ENCODE data around the gene GLUL.
A peak's percentile ranks its signal among the peaks of the same experiment; 100 is the strongest.

The GLUL gene

GRCh38 chr1:182392050-182393028 lies 749 bp upstream of the GLUL start:
- Histone ChIP-seq H3K9ac (ENCODE audit: low read length) (peak overlapping the region; percentile 88), H3K36me3 (ENCODE audit: control insufficient read depth, insufficient read depth, low read length, severe bottlenecking) (peaks cover 21% of the 10 kb centered on the region), H3K27me3 (replicated peaks; ENCODE audit: control insufficient read depth, insufficient read depth, low read length) (no peaks in the 10 kb centered on the region), H3K9me3 (ENCODE audit: control insufficient read depth, low read length) (no peaks in the 10 kb centered on the region), H3K4me1 (ENCODE audit: control insufficient read depth, insufficient read depth, low read length) (peaks cover 41% of the 10 kb centered on the region), H3K4me3 (ENCODE audit: low read length) (peak overlapping the region; percentile 78)
- peak; percentile 73 for DNase-seq (ENCODE audit: low read depth)

- Histone ChIP-seq H3K9me3 (ENCODE audit: control insufficient read depth, low read length) (no peaks in the 10 kb centered on the region), H3K4me3 (ENCODE audit: low read length) (peak overlapping the region; percentile 87), H3K9ac (ENCODE audit: low read length) (peak overlapping the region; percentile 97), H3K36me3 (ENCODE audit: control insufficient read depth, insufficient read depth, low read length, severe bottlenecking) (peaks cover 34% of the 10 kb centered on the region), H3K4me1 (ENCODE audit: control insufficient read depth, insufficient read depth, low read length) (peaks cover 43% of the 10 kb centered on the region), H3K27me3 (replicated peaks; ENCODE audit: control insufficient read depth, insufficient read depth, low read length) (no peaks in the 10 kb centered on the region)
- DNase-seq (ENCODE audit: low read depth): no peak
These were observed 595 bp downstream of the GLUL start for GRCh38 chr1:182391028-182391361.

GRCh38 chr1:182389619-182390047 lies 2.0 kb downstream of the GLUL start:
- Histone ChIP-seq H3K27me3 (replicated peaks; ENCODE audit: control insufficient read depth, insufficient read depth, low read length) (no peaks in the 10 kb centered on the region), H3K4me3 (ENCODE audit: low read length) (peak overlapping the region; percentile 87), H3K9ac (ENCODE audit: low read length) (peak overlapping the region; percentile 97), H3K36me3 (ENCODE audit: control insufficient read depth, insufficient read depth, low read length, severe bottlenecking) (peaks cover 48% of the 10 kb centered on the region), H3K4me1 (ENCODE audit: control insufficient read depth, insufficient read depth, low read length) (peaks cover 48% of the 10 kb centered on the region), H3K9me3 (ENCODE audit: control insufficient read depth, low read length) (no peaks in the 10 kb centered on the region)
- DNase-seq (ENCODE audit: low read depth): peak; percentile 47

GRCh38 chr1:182388392-182389134 lies 3.0 kb downstream of the GLUL start:
- Histone ChIP-seq H3K27me3 (replicated peaks; ENCODE audit: control insufficient read depth, insufficient read depth, low read length) (no peaks in the 10 kb centered on the region), H3K9me3 (ENCODE audit: control insufficient read depth, low read length) (no peaks in the 10 kb centered on the region), H3K4me1 (ENCODE audit: control insufficient read depth, insufficient read depth, low read length) (peaks cover 38% of the 10 kb centered on the region), H3K36me3 (ENCODE audit: control insufficient read depth, insufficient read depth, low read length, severe bottlenecking) (peaks cover 58% of the 10 kb centered on the region), H3K4me3 (ENCODE audit: low read length) (peak overlapping the region; percentile 87), H3K9ac (ENCODE audit: low read length) (peak overlapping the region; percentile 97)
- DNase-seq (ENCODE audit: low read depth): peak; percentile 28

- no peaks in the 10 kb centered on the region for H3K27me3 ChIP-seq (replicated peaks; ENCODE audit: control insufficient read depth, insufficient read depth, low read length)
- H3K9ac ChIP-seq (ENCODE audit: low read length): peak overlapping the region; percentile 97
- no peak for DNase-seq (ENCODE audit: low read depth)
- peaks cover 34% of the 10 kb centered on the region for H3K4me1 ChIP-seq (ENCODE audit: control insufficient read depth, insufficient read depth, low read length)
- H3K9me3 ChIP-seq (ENCODE audit: control insufficient read depth, low read length): no peaks in the 10 kb centered on the region
- peaks cover 68% of the 10 kb centered on the region for H3K36me3 ChIP-seq (ENCODE audit: control insufficient read depth, insufficient read depth, low read length, severe bottlenecking)
- peak overlapping the region; percentile 87 for H3K4me3 ChIP-seq (ENCODE audit: low read length)
These were observed 4.0 kb downstream of the GLUL start for GRCh38 chr1:182387566-182387965.

- Histone ChIP-seq H3K4me1 (ENCODE audit: control insufficient read depth, insufficient read depth, low read length) (peaks cover 31% of the 10 kb centered on the region), H3K36me3 (ENCODE audit: control insufficient read depth, insufficient read depth, low read length, severe bottlenecking) (peaks cover 74% of the 10 kb centered on the region), H3K4me3 (ENCODE audit: low read length) (peak overlapping the region; percentile 87), H3K9me3 (ENCODE audit: control insufficient read depth, low read length) (no peaks in the 10 kb centered on the region), H3K27me3 (replicated peaks; ENCODE audit: control insufficient read depth, insufficient read depth, low read length) (no peaks in the 10 kb centered on the region), H3K9ac (ENCODE audit: low read length) (peak overlapping the region; percentile 97)
- no peak for DNase-seq (ENCODE audit: low read depth)
These were observed 4.6 kb downstream of the GLUL start for GRCh38 chr1:182386980-182387379.

GRCh38 chr1:182385885-182386853 lies 5.4 kb downstream of the GLUL start:
- DNase-seq (ENCODE audit: low read depth): no peak
- peak overlapping the region; percentile 87 for H3K4me3 ChIP-seq (ENCODE audit: low read length)
- peak overlapping the region; percentile 97 for H3K9ac ChIP-seq (ENCODE audit: low read length)
- H3K4me1 ChIP-seq (ENCODE audit: control insufficient read depth, insufficient read depth, low read length): peaks cover 32% of the 10 kb centered on the region
- H3K9me3 ChIP-seq (ENCODE audit: control insufficient read depth, low read length): no peaks in the 10 kb centered on the region
- no peaks in the 10 kb centered on the region for H3K27me3 ChIP-seq (replicated peaks; ENCODE audit: control insufficient read depth, insufficient read depth, low read length)
- peaks cover 82% of the 10 kb centered on the region for H3K36me3 ChIP-seq (ENCODE audit: control insufficient read depth, insufficient read depth, low read length, severe bottlenecking)

- H3K9me3 ChIP-seq (ENCODE audit: control insufficient read depth, low read length): no peaks in the 10 kb centered on the region
- no peak for DNase-seq (ENCODE audit: low read depth)
These were observed 7.1 kb downstream of the GLUL start for GRCh38 chr1:182384387-182384960.

GRCh38 chr1:182383934-182384333 lies 7.7 kb downstream of the GLUL start:
- H3K4me3 ChIP-seq (ENCODE audit: low read length): peak overlapping the region; percentile 10
- H3K9ac ChIP-seq (ENCODE audit: low read length): no peak overlapping the region
- DNase-seq (ENCODE audit: low read depth): no peak
- H3K27me3 ChIP-seq (replicated peaks; ENCODE audit: control insufficient read depth, insufficient read depth, low read length): no peaks in the 10 kb centered on the region
- H3K4me1 ChIP-seq (ENCODE audit: control insufficient read depth, insufficient read depth, low read length): peaks cover 35% of the 10 kb centered on the region
- H3K9me3 ChIP-seq (ENCODE audit: control insufficient read depth, low read length): no peaks in the 10 kb centered on the region
- peaks cover 78% of the 10 kb centered on the region for H3K36me3 ChIP-seq (ENCODE audit: control insufficient read depth, insufficient read depth, low read length, severe bottlenecking)

More at GRCh38 chr1:182384387-182384960, 7.1 kb downstream of the GLUL start:
- H3K36me3 ChIP-seq (ENCODE audit: control insufficient read depth, insufficient read depth, low read length, severe bottlenecking): peaks cover 83% of the 10 kb centered on the region
- H3K27me3 ChIP-seq (replicated peaks; ENCODE audit: control insufficient read depth, insufficient read depth, low read length): no peaks in the 10 kb centered on the region
- peak overlapping the region; percentile 10 for H3K4me3 ChIP-seq (ENCODE audit: low read length)
- H3K4me1 ChIP-seq (ENCODE audit: control insufficient read depth, insufficient read depth, low read length): peaks cover 35% of the 10 kb centered on the region
- no peak overlapping the region for H3K9ac ChIP-seq (ENCODE audit: low read length)

- no peaks in the 10 kb centered on the region for H3K9me3 ChIP-seq (ENCODE audit: control insufficient read depth, low read length)
- H3K4me1 ChIP-seq (ENCODE audit: control insufficient read depth, insufficient read depth, low read length): peaks cover 33% of the 10 kb centered on the region
- H3K36me3 ChIP-seq (ENCODE audit: control insufficient read depth, insufficient read depth, low read length, severe bottlenecking): peaks cover 70% of the 10 kb centered on the region
- H3K27me3 ChIP-seq (replicated peaks; ENCODE audit: control insufficient read depth, insufficient read depth, low read length): no peaks in the 10 kb centered on the region
- H3K9ac ChIP-seq (ENCODE audit: low read length): peak overlapping the region; percentile 14
- no peak overlapping the region for H3K4me3 ChIP-seq (ENCODE audit: low read length)
- no peak for DNase-seq (ENCODE audit: low read depth)
These were observed 8.4 kb downstream of the GLUL start for GRCh38 chr1:182383037-182383661.

Measured in adipocyte (in vitro differentiated cells).